HepG2 (cell line): Measurements from ENCODE around the gene TFB1M.

ENCODE experiments used
- FOXK1 ChIP-seq: sonication (generic); formaldehyde crosslinking; IDR thresholded peaks from 2 replicates; pipeline ENCODE4 v1.4.0; 2020; ENCODE audit warnings: low read depth, missing genetic modification reagents, borderline replicate concordance
- HOXA5 ChIP-seq: sonication (generic); formaldehyde crosslinking; IDR thresholded peaks from 2 replicates; pipeline ENCODE4 v1.4.0; 2020; ENCODE audit warnings: missing genetic modification reagents
- NRL ChIP-seq: sonication (generic); formaldehyde crosslinking; IDR thresholded peaks from 2 replicates; pipeline ENCODE4 v1.5.0; 2020; ENCODE audit warnings: missing genetic modification reagents, mild to moderate bottlenecking, moderate library complexity, borderline replicate concordance
- SRSF1 ChIP-seq: fragments of 200-400 bp; formaldehyde crosslinking; optimal IDR thresholded peaks from 2 replicates; pipeline ENCODE3; 2017; ENCODE audit warnings: mild to moderate bottlenecking, low read depth, low read length, moderate library complexity
- ZNF660 ChIP-seq: sonication (generic); formaldehyde crosslinking; IDR thresholded peaks from 2 replicates; pipeline ENCODE4 v1.5.1; 2020; ENCODE audit warnings: mild to moderate bottlenecking, low read depth, missing genetic modification reagents, borderline replicate concordance
- ZSCAN22 ChIP-seq: sonication (generic); formaldehyde crosslinking; IDR thresholded peaks from 2 replicates; pipeline ENCODE4 v1.4.0; 2020; ENCODE audit warnings: mild to moderate bottlenecking, missing genetic modification reagents
- ZZZ3 ChIP-seq: sonication (generic); formaldehyde crosslinking; IDR thresholded peaks from 2 replicates; pipeline ENCODE4 v1.4.0; 2020; ENCODE audit warnings: missing genetic modification reagents, mild to moderate bottlenecking, borderline replicate concordance
- TF ChIP-seq, protein P1 (sequence below): sonication (generic); formaldehyde crosslinking; IDR thresholded peaks from 2 replicates; pipeline ENCODE4 v1.5.0; 2020; ENCODE audit warnings: missing genetic modification reagents, mild to moderate bottlenecking, borderline replicate concordance
- TF ChIP-seq, protein P2 (sequence below): IDR thresholded peaks from 2 replicates; pipeline ENCODE4 v1.6.1; 2012; ENCODE audit warnings: low read depth, low read length, improper control_type of control experiment

DNA sequence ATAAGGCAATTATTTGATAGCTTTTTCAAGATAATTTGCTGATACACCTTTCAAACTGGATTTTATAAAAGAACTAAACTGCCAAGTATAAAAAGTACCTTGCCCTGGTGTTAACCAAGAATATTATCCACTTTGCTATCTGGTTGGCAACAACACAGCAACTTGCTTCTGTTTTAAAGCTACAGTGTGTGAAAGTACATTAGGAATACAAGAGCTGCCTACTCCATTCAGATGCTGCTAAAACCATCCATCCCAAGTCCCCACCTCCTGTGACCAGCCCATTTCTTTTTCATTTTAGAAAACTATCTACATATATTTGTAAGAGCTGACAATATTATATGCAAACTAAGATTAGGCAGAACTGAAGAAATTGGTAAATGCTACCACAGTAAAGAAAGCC is 37.6 kb downstream of the TFB1M start:
- TF ChIP-seq HOXA5 (CRISPR knock-in tag), result no peak
- no peak for TF ChIP-seq FOXK1 (CRISPR knock-in tag)
- TF ChIP-seq ZSCAN22, result no peak
- TF ChIP-seq NRL, result no peak
- TF ChIP-seq, protein P1, sequence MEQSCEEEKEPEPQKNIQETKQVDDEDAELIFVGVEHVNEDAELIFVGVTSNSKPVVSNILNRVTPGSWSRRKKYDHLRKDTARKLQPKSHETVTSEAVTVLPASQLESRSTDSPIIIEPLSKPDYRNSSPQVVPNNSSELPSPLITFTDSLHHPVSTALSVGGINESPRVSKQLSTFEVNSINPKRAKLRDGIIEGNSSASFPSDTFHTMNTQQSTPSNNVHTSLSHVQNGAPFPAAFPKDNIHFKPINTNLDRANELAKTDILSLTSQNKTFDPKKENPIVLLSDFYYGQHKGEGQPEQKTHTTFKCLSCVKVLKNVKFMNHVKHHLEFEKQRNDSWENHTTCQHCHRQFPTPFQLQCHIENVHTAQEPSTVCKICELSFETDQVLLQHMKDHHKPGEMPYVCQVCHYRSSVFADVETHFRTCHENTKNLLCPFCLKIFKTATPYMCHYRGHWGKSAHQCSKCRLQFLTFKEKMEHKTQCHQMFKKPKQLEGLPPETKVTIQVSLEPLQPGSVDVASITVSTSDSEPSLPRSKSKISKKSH (CRISPR knock-in tag), result no peak
- TF ChIP-seq, protein P2, sequence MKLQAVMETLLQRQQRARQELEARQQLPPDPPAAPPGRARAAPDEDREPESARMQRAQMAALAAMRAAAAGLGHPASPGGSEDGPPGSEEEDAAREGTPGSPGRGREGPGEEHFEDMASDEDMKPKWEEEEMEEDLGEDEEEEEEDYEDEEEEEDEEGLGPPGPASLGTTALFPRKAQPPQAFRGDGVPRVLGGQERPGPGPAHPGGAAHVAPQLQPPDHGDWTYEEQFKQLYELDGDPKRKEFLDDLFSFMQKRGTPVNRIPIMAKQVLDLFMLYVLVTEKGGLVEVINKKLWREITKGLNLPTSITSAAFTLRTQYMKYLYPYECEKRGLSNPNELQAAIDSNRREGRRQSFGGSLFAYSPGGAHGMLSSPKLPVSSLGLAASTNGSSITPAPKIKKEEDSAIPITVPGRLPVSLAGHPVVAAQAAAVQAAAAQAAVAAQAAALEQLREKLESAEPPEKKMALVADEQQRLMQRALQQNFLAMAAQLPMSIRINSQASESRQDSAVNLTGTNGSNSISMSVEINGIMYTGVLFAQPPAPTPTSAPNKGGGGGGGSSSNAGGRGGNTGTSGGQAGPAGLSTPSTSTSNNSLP, result no peak
- TF ChIP-seq ZZZ3 (CRISPR knock-in tag), result no peak
- no peak for TF ChIP-seq ZNF660 (CRISPR knock-in tag)
- TF ChIP-seq SRSF1, result no peak
